ENCODE data around the gene KMO.

- TF ChIP-seq POLR2A (IDR thresholded peaks at IDR 0.05; ENCODE audit: control extremely low read depth in 1 of 2, low read depth in 2 of 2, low read length in 2 of 2) (no peak), TCF12 (IDR thresholded peaks at IDR 0.05; ENCODE audit: low read depth, low read length) (no peak), MAX (IDR thresholded peaks at IDR 0.05) (no peak), CTCF (IDR thresholded peaks at IDR 0.05; ENCODE audit: control extremely low read depth in 1 of 3, insufficient read depth in 1 of 3, low read depth in 1 of 3, low read length in 3 of 3) (no peak), SP4 (IDR thresholded peaks at IDR 0.05; ENCODE audit: low read length) (no peak), MAFK (IDR thresholded peaks at IDR 0.05; ENCODE audit: low read depth, low read length) (no peak), ZNF274 (IDR thresholded peaks at IDR 0.05; ENCODE audit: borderline replicate concordance, extremely low read depth, low read length) (no peak), POLR2AphosphoS5 (IDR thresholded peaks at IDR 0.05; ENCODE audit: low read depth, low read length) (no peak), EZH2 (IDR thresholded peaks at IDR 0.05; ENCODE audit: low read depth, low read length, severe bottlenecking) (no peak)
These were observed 7.2 kb upstream of the KMO start for GRCh38 chr1:241525026-241525425.
